Transverse colon (tissue), 4 donors: ENCODE results near the gene IFNW1. TPM values are rescaled to one million over a fixed set of nuclear protein-coding genes. Genes with fewer than 3 reads are reported as not detected.

Experiments used
- DNase-seq: peaks from one replicate; pipeline ENCODE4 v3.0.0-alpha.2; 2019
- H3K27ac ChIP-seq, 4 donors: fragments of 200-600 bp; sonication (generic); 2 replicates each; pipeline ENCODE4 v1.5.1; 2016 to 2018; ENCODE audit warnings: inconsistent platforms in 4 of 4
- H3K27me3 ChIP-seq: fragments of 200-600 bp; sonication (generic); 2 replicates; pipeline ENCODE4 v1.5.1; 2017; ENCODE audit warnings: inconsistent platforms
- H3K36me3 ChIP-seq, 4 donors: fragments of 200-600 bp; sonication (generic); 2 replicates each; pipeline ENCODE4 v1.5.1; 2017 to 2019; ENCODE audit warnings: inconsistent platforms in 4 of 4
- H3K4me1 ChIP-seq, 4 donors: fragments of 200-600 bp; sonication (generic); 2 replicates each; pipeline ENCODE4 v1.5.1; 2017 to 2020; ENCODE audit warnings: inconsistent platforms in 4 of 4
- H3K4me3 ChIP-seq, 4 donors: fragments of 200-600 bp; sonication (generic); 1 replicate in 1 of 4; 2 replicates in 3 of 4; pipeline versions ENCODE4 v1.5.1 to v1.6.1; 2017 to 2019; ENCODE audit warnings: inconsistent platforms in 4 of 4
- H3K9me3 ChIP-seq, 2 donors: fragments of 200-600 bp; sonication (generic); 2 replicates each; pipeline ENCODE4 v1.5.1; 2017 to 2019; ENCODE audit warnings: inconsistent platforms in 2 of 2
- EP300 ChIP-seq: sonication (generic); formaldehyde crosslinking; IDR thresholded peaks from one replicate; pipeline ENCODE4 v1.6.1; 2017; ENCODE audit warnings: antibody characterized with exemption, low read depth
- POLR2A ChIP-seq: fragments of 450-650 bp; IDR thresholded peaks from one replicate; pipeline ENCODE4 v1.6.1; 2016; ENCODE audit warnings: antibody characterized with exemption, mild to moderate bottlenecking, moderate library complexity
- POLR2AphosphoS5 ChIP-seq, 3 donors: sonication (generic); formaldehyde crosslinking; IDR thresholded peaks; one replicate each; pipeline ENCODE4 v1.6.1; 2016; ENCODE audit warnings: antibody characterized with exemption in 3 of 3
- WGBS, 2 donors: methylation state at CpG; one replicate each; pipeline ENCODE4 v1.1.5; 2018; ENCODE audit warnings: low coverage in 1 of 2; 5-methylcytosine and 5-hydroxymethylcytosine counted together
- in situ Hi-C, 4 donors: fragments of 200-750 bp; cut with MboI; loops; one replicate each; pipeline versions ENCODE4 v1.15.0 to v1.15.1; 2017; ENCODE audit warnings: low sequenced_read_pairs in 3 of 4, low pct_ligation_motif_present in 1 of 4, low pct_unique_long_range_greater_than_20kb in 1 of 4
- intact Hi-C: fragments of 100-400 bp; cut with DNase I; formaldehyde crosslinking; loops from one replicate; pipeline ENCODE4 v1.15.1; 2023; ENCODE audit warnings: low total_unique reads
- small RNA-seq, 4 donors: library from RNA; depleted of rRNA; stranded (forward); fragments of <200 nt; gene quantifications; one replicate each; pipeline ENCODE3, GENCODE V24; 2016
- total RNA-seq, 4 donors: library from RNA; depleted of rRNA; stranded (reverse); fragments of >200 nt; gene quantifications; one replicate each; pipeline ENCODE4 v1.1.0, GENCODE V29; 2016
- TF ChIP-seq, protein P1 (sequence below), 5 experiments: fragments of 200-600 bp in 3 of 5; fragments of 450-650 bp in 2 of 5; sonication (generic) in 3 of 5; IDR thresholded peaks; 1 replicate in 2 of 5; 2 replicates in 3 of 5; pipeline ENCODE4 v1.5.1; 2016 to 2017; ENCODE audit warnings: antibody characterized with exemption in 5 of 5, inconsistent platforms in 3 of 5, mild to moderate bottlenecking in 2 of 5, moderate library complexity in 1 of 5

The IFNW1 gene
- total RNA-seq, 4 donors from 2014 or later: not detected

DNA sequence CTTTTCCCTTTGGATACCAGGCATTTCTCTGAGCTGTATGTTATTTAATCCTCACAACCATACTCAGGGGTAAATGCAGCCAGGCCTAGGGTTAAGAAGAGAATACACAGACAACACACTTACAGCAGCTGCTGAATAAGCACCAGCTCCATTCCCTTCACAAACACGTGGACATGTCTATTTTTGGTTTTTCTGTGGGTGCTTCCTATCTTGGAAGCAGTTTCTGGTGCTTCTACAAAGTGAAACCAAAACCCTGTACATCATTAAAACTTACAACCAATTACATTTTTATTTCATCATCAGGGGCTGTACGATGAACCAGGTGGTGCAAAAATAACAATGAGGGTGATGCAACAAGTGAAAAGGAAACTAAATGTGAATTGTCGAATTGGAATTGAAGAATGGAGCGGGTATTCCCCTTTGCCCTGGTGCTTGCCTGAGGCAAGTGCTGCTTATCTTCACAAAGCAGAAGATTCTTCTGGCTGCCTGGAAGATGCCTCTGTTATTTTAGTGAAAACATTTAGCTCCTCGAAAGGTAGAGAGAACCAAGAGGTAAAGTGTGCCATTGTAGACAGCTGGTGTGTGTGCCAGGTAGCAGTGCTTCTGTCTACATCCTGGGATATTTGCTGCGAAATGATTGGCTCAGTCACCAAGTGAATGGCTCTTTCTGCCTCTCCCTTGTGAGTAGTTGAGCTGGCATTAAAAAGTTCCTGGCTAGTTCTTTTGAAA is 45.3 kb downstream of the IFNW1 start:
- Histone ChIP-seq H3K4me1 (peaks cover 0 to 15% (median 2%) of the 10 kb centered on the region in 4 donors), H3K9me3 (no peaks in the 10 kb centered on the region), H3K36me3 (no peaks in the 10 kb centered on the region), H3K27me3 (no peaks in the 10 kb centered on the region), H3K27ac (peak overlapping the region; percentile 45 to 69 (median 58)), H3K4me3 (peak overlapping the region in 1 of 4 donors; percentile 31)
- TF ChIP-seq, protein P1, sequence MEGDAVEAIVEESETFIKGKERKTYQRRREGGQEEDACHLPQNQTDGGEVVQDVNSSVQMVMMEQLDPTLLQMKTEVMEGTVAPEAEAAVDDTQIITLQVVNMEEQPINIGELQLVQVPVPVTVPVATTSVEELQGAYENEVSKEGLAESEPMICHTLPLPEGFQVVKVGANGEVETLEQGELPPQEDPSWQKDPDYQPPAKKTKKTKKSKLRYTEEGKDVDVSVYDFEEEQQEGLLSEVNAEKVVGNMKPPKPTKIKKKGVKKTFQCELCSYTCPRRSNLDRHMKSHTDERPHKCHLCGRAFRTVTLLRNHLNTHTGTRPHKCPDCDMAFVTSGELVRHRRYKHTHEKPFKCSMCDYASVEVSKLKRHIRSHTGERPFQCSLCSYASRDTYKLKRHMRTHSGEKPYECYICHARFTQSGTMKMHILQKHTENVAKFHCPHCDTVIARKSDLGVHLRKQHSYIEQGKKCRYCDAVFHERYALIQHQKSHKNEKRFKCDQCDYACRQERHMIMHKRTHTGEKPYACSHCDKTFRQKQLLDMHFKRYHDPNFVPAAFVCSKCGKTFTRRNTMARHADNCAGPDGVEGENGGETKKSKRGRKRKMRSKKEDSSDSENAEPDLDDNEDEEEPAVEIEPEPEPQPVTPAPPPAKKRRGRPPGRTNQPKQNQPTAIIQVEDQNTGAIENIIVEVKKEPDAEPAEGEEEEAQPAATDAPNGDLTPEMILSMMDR (IDR thresholded peaks at IDR 0.05): no peak
- TF ChIP-seq EP300 (no peak), POLR2AphosphoS5 (IDR thresholded peaks at IDR 0.05) (peak in 2 of 3 donors; percentile 13 to 17), POLR2A (no peak)
- in situ Hi-C loops: loop anchor here in 1 of 4 donors (25.0 kb wide), 1 partner anchor 134 kb away; no protein-coding TSS in a partner anchor
- intact Hi-C loops: no loop called here
- DNase-seq: no peak
- 6 to 29% methylated on average over 2 to 6 of the region's 6 CpGs for WGBS, 2 donors

DNA sequence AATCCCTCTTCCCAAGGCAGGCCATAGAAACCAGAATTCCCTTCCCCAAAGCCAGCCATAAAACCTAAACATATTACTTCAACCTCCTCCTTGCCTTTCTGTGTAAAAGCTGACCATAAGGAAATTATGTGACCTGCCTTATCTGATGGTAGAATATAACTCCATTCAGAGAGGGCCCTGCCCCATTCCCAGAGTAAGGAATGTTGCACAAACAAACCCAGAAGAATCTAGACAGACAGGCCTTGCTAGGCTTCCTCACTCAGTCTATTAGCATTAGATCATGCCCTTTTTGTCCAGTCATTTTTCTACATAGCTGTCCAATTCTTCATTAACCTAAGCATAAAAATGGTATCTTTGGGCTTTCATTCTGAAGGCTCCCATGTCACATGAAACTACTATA is 46.1 kb downstream of the IFNW1 start:
- TF ChIP-seq POLR2AphosphoS5 (IDR thresholded peaks at IDR 0.05): no peak
- no peak for TF ChIP-seq EP300
- TF ChIP-seq POLR2A: no peak
- TF ChIP-seq, protein P1 (IDR thresholded peaks at IDR 0.05): no peak
- in situ Hi-C loops: loop anchor here in 1 of 4 donors (25.0 kb wide), 1 partner anchor 133 kb away; no protein-coding TSS in a partner anchor
- H3K9me3 ChIP-seq: no peaks in the 10 kb centered on the region
- intact Hi-C loops: no loop called here
- no peak for DNase-seq
- H3K4me1 ChIP-seq: peaks cover 0 to 15% (median 2%) of the 10 kb centered on the region in 4 donors
- peak overlapping the region; percentile 45 to 69 (median 58) for H3K27ac ChIP-seq
- no peaks in the 10 kb centered on the region for H3K36me3 ChIP-seq
- no peak overlapping the region for H3K4me3 ChIP-seq
- no peaks in the 10 kb centered on the region for H3K27me3 ChIP-seq

Small RNA genes within 50 kb of the gene (small RNA-seq; reads per million reads assigned to genes)
- gene IFNWP4: 0 reads per million in 4 donors
- gene RF00019: 0 reads per million in 4 donors

Other genes starting within 250 kb of the IFNW1 start
- 1 to 10 TPM; 1.1 to 4.8 (median 2.7) TPM for gene HACD4, start 110.2 kb downstream of the IFNW1 start, total RNA-seq
- gene IFNB1, start 63.9 kb downstream of the IFNW1 start, total RNA-seq: not detected
- gene IFNA21, start 24.8 kb upstream of the IFNW1 start, total RNA-seq: not detected
- gene IFNA4, start 45.8 kb upstream of the IFNW1 start, total RNA-seq: not detected
- gene IFNA7, start 60.4 kb upstream of the IFNW1 start, total RNA-seq: not detected
- not detected for gene IFNA10, start 65.3 kb upstream of the IFNW1 start, total RNA-seq
- not detected for gene IFNA16, start 75.5 kb upstream of the IFNW1 start, total RNA-seq
- not detected for gene IFNA17, start 86.4 kb upstream of the IFNW1 start, total RNA-seq
- not detected for gene IFNA14, start 98.2 kb upstream of the IFNW1 start, total RNA-seq
- not detected for gene IFNA5, start 163.5 kb upstream of the IFNW1 start, total RNA-seq
- 10 to 100 TPM in 3 of 4 donors, 1 to 10 TPM in 1; 4.6 to 27.2 (median 19.5) TPM for gene KLHL9, start 193.6 kb upstream of the IFNW1 start, total RNA-seq
- not detected for gene IFNA6, start 209.1 kb upstream of the IFNW1 start, total RNA-seq
- not detected for gene IFNA13, start 226.2 kb upstream of the IFNW1 start, total RNA-seq
- not detected for gene IFNA2, start 243.6 kb upstream of the IFNW1 start, total RNA-seq